Measurements from ENCODE around the gene DYNLT3. TPM values are rescaled to one million over a fixed set of nuclear protein-coding genes. Genes with fewer than 3 reads are reported as not detected.

DYNLT3 gene
- total and polyA plus RNA-seq, 5 experiments from 2014 or later: 26.8 to 42.2 (median 39.6) TPM

GRCh38 chrX:37834937-37835336, 12.4 kb downstream of the DYNLT3 start:
- Mint-ChIP-seq H3K36me3 (peaks cover 0 to 23% (median 3%) of the 10 kb centered on the region in 3 donors), H3K9me3 (no peaks in the 10 kb centered on the region), H3K4me1 (peaks cover 0 to 2% (median 0%) of the 10 kb centered on the region in 4 donors), H3K27ac (peak overlapping the region in 1 of 10 donors; percentile 29), H3K4me3 (no peak overlapping the region), H3K27me3 (no peaks in the 10 kb centered on the region)
- no peak for ATAC-seq
- no peak for DNase-seq
- POLR2A ChIA-PET: no interaction called here

GRCh38 chrX:37830371-37830770, 17.0 kb downstream of the DYNLT3 start:
- Mint-ChIP-seq H3K27ac (no peak overlapping the region), H3K4me3 (no peak overlapping the region), H3K36me3 (peaks cover 0 to 1% (median 0%) of the 10 kb centered on the region in 3 donors), H3K4me1 (peaks cover 0 to 12% (median 2%) of the 10 kb centered on the region in 4 donors), H3K27me3 (no peaks in the 10 kb centered on the region), H3K9me3 (no peaks in the 10 kb centered on the region)
- POLR2A ChIA-PET: no interaction called here
- DNase-seq: no peak
- ATAC-seq: no peak

- DNase-seq (no peak), ATAC-seq (no peak)
- no peak overlapping the region for H3K4me3 Mint-ChIP-seq
- POLR2A ChIA-PET: no interaction called here
- H3K9me3 Mint-ChIP-seq: no peaks in the 10 kb centered on the region
- no peaks in the 10 kb centered on the region for H3K27me3 Mint-ChIP-seq
- H3K27ac Mint-ChIP-seq: peak overlapping the region in 1 of 10 donors; percentile 13
- H3K4me1 Mint-ChIP-seq: peaks cover under 1 to 18% (median 9%) of the 10 kb centered on the region in 4 donors
- peaks cover 0 to 1% (median 0%) of the 10 kb centered on the region in 3 donors for H3K36me3 Mint-ChIP-seq
Measured at GRCh38 chrX:37829721-37830120, 17.6 kb downstream of the DYNLT3 start.

- ATAC-seq: peak; percentile 61 to 73
- peak overlapping the region in 1 of 10 donors; percentile 17 for H3K27ac Mint-ChIP-seq
- no peaks in the 10 kb centered on the region for H3K27me3 Mint-ChIP-seq
- H3K4me1 Mint-ChIP-seq: peaks cover 9 to 33% (median 18%) of the 10 kb centered on the region in 4 donors
- H3K36me3 Mint-ChIP-seq: no peaks in the 10 kb centered on the region
- peak overlapping the region in 1 of 10 donors; percentile 40 for H3K4me3 Mint-ChIP-seq
- H3K9me3 Mint-ChIP-seq: no peaks in the 10 kb centered on the region
- peak; percentile 9 to 79 (median 52) for DNase-seq
- POLR2A ChIA-PET: interaction anchor here (0.7 kb wide), 1 partner anchor 80 kb away, joined by 3 read pairs; no protein-coding TSS in a partner anchor
Measured at GRCh38 chrX:37825215-37825842, 22.0 kb downstream of the DYNLT3 start.

GRCh38 chrX:37824491-37825214, 22.7 kb downstream of the DYNLT3 start:
- H3K9me3 Mint-ChIP-seq: no peaks in the 10 kb centered on the region
- H3K27ac Mint-ChIP-seq: peak overlapping the region in 3 of 10 donors; percentile 17 to 63 (median 29)
- no peaks in the 10 kb centered on the region for H3K36me3 Mint-ChIP-seq
- POLR2A ChIA-PET: interaction anchor here (0.7 kb wide), 1 partner anchor 80 kb away, joined by 3 read pairs; no protein-coding TSS in a partner anchor
- H3K4me1 Mint-ChIP-seq: peaks cover 9 to 30% (median 17%) of the 10 kb centered on the region in 4 donors
- DNase-seq (no peak), ATAC-seq (no peak)
- H3K4me3 Mint-ChIP-seq: peak overlapping the region in 3 of 10 donors; percentile 8 to 40 (median 10)
- H3K27me3 Mint-ChIP-seq: no peaks in the 10 kb centered on the region

GRCh38 chrX:37820646-37821045, 26.7 kb downstream of the DYNLT3 start:
- H3K27me3 Mint-ChIP-seq: no peaks in the 10 kb centered on the region
- H3K4me1 Mint-ChIP-seq: peaks cover 9 to 37% (median 17%) of the 10 kb centered on the region in 4 donors
- ATAC-seq: no peak
- no peak for DNase-seq
- POLR2A ChIA-PET: no interaction called here
- H3K36me3 Mint-ChIP-seq: no peaks in the 10 kb centered on the region
- H3K9me3 Mint-ChIP-seq: no peaks in the 10 kb centered on the region
- H3K27ac Mint-ChIP-seq: peak overlapping the region in 1 of 10 donors; percentile 22
- no peak overlapping the region for H3K4me3 Mint-ChIP-seq

- H3K27ac Mint-ChIP-seq: peak overlapping the region in 1 of 10 donors; percentile 71
- no peaks in the 10 kb centered on the region for H3K9me3 Mint-ChIP-seq
- POLR2A ChIA-PET: no interaction called here
- H3K27me3 Mint-ChIP-seq: no peaks in the 10 kb centered on the region
- no peak for ATAC-seq
- no peaks in the 10 kb centered on the region for H3K36me3 Mint-ChIP-seq
- peaks cover 0 to 27% (median 3%) of the 10 kb centered on the region in 4 donors for H3K4me1 Mint-ChIP-seq
- DNase-seq: no peak
- H3K4me3 Mint-ChIP-seq: peak overlapping the region in 1 of 10 donors; percentile 39
Measured at GRCh38 chrX:37818031-37818430, 29.3 kb downstream of the DYNLT3 start.

GRCh38 chrX:37817579-37817978, 29.8 kb downstream of the DYNLT3 start:
- POLR2A ChIA-PET: no interaction called here
- ATAC-seq (no peak), DNase-seq (no peak)
- peaks cover 0 to 30% (median 2%) of the 10 kb centered on the region in 4 donors for H3K4me1 Mint-ChIP-seq
- no peaks in the 10 kb centered on the region for H3K27me3 Mint-ChIP-seq
- no peaks in the 10 kb centered on the region for H3K36me3 Mint-ChIP-seq
- no peak overlapping the region for H3K27ac Mint-ChIP-seq
- no peaks in the 10 kb centered on the region for H3K9me3 Mint-ChIP-seq
- peak overlapping the region in 1 of 10 donors; percentile 62 for H3K4me3 Mint-ChIP-seq

- ATAC-seq (no peak), DNase-seq (no peak)
- H3K4me3 Mint-ChIP-seq: peak overlapping the region in 1 of 10 donors; percentile 25
- H3K36me3 Mint-ChIP-seq: no peaks in the 10 kb centered on the region
- POLR2A ChIA-PET: no interaction called here
- H3K27me3 Mint-ChIP-seq: no peaks in the 10 kb centered on the region
- no peak overlapping the region for H3K27ac Mint-ChIP-seq
- H3K4me1 Mint-ChIP-seq: peaks cover 0 to 32% (median 0%) of the 10 kb centered on the region in 4 donors
- H3K9me3 Mint-ChIP-seq: no peaks in the 10 kb centered on the region
Measured at GRCh38 chrX:37817176-37817575, 30.2 kb downstream of the DYNLT3 start.

GRCh38 chrX:37816766-37817165, 30.6 kb downstream of the DYNLT3 start:
- H3K9me3 Mint-ChIP-seq: no peaks in the 10 kb centered on the region
- POLR2A ChIA-PET: no interaction called here
- no peak for ATAC-seq
- H3K4me3 Mint-ChIP-seq: no peak overlapping the region
- no peaks in the 10 kb centered on the region for H3K36me3 Mint-ChIP-seq
- H3K27ac Mint-ChIP-seq: no peak overlapping the region
- H3K27me3 Mint-ChIP-seq: no peaks in the 10 kb centered on the region
- peaks cover 0 to 35% (median 0%) of the 10 kb centered on the region in 4 donors for H3K4me1 Mint-ChIP-seq
- no peak for DNase-seq

GRCh38 chrX:37815366-37815765, 32.0 kb downstream of the DYNLT3 start:
- no peaks in the 10 kb centered on the region for H3K27me3 Mint-ChIP-seq
- DNase-seq: no peak
- H3K27ac Mint-ChIP-seq: no peak overlapping the region
- POLR2A ChIA-PET: no interaction called here
- peaks cover 0 to 36% (median 0%) of the 10 kb centered on the region in 4 donors for H3K4me1 Mint-ChIP-seq
- no peak overlapping the region for H3K4me3 Mint-ChIP-seq
- no peaks in the 10 kb centered on the region for H3K9me3 Mint-ChIP-seq
- no peaks in the 10 kb centered on the region for H3K36me3 Mint-ChIP-seq
- no peak for ATAC-seq

- no peaks in the 10 kb centered on the region for H3K27me3 Mint-ChIP-seq
- no peaks in the 10 kb centered on the region for H3K36me3 Mint-ChIP-seq
- DNase-seq (no peak), ATAC-seq (no peak)
- H3K4me1 Mint-ChIP-seq: peaks cover 0 to 37% (median 0%) of the 10 kb centered on the region in 4 donors
- no peaks in the 10 kb centered on the region for H3K9me3 Mint-ChIP-seq
- H3K27ac Mint-ChIP-seq: no peak overlapping the region
- no peak overlapping the region for H3K4me3 Mint-ChIP-seq
- POLR2A ChIA-PET: no interaction called here
Measured at GRCh38 chrX:37813570-37813969, 33.8 kb downstream of the DYNLT3 start.

GRCh38 chrX:37812110-37812509, 35.3 kb downstream of the DYNLT3 start:
- H3K27me3 Mint-ChIP-seq: no peaks in the 10 kb centered on the region
- no peak for ATAC-seq
- H3K27ac Mint-ChIP-seq: peak overlapping the region in 2 of 10 donors; percentile 0 to 20
- H3K36me3 Mint-ChIP-seq: peaks cover 0 to 2% (median 0%) of the 10 kb centered on the region in 3 donors
- POLR2A ChIA-PET: no interaction called here
- H3K4me1 Mint-ChIP-seq: peaks cover 0 to 32% (median 0%) of the 10 kb centered on the region in 4 donors
- H3K4me3 Mint-ChIP-seq: no peak overlapping the region
- DNase-seq: no peak
- H3K9me3 Mint-ChIP-seq: no peaks in the 10 kb centered on the region
